Pancreas (tissue), 10 donors: ENCODE data around the gene CCL26. TPM values are rescaled to one million over a fixed set of nuclear protein-coding genes. Genes with fewer than 3 reads are reported as not detected.
A peak's percentile ranks its signal among the peaks of the same experiment; 100 is the strongest.

ENCODE experiments used
- ATAC-seq, 4 donors: fragments of 200-7000 bp; cut with Tn5 transposase; one replicate each; pipeline versions ENCODE4 v1.8.0 to v1.9.1; 2020; ENCODE audit warnings: mild to moderate bottlenecking in 4 of 4, moderate library complexity in 4 of 4
- DNase-seq, 6 donors: peaks; one replicate each; pipeline ENCODE4 v3.0.0-alpha.2; 2020
- FAIRE-seq: peaks from 2 replicates; lab custom pipeline; 2012; peaks lifted over from hg19 to GRCh38; lab: Jason Lieb, UNC
- H3K27ac ChIP-seq, 4 donors: fragments of 200-600 bp; sonication (generic); 1 replicate in 3 of 4; 2 replicates in 1 of 4; pipeline versions ENCODE4 v1.5.0 to v1.8.0; 2020
- H3K27me3 ChIP-seq, 4 donors: fragments of 200-600 bp; one replicate each; pipeline ENCODE4 v1.8.0; 2021
- H3K36me3 ChIP-seq, 3 donors: fragments of 200-600 bp; sonication (generic) in 1 of 3; one replicate each; pipeline versions ENCODE4 v1.5.0 to v1.8.0; 2020 to 2021
- H3K4me1 ChIP-seq, 3 donors: fragments of 200-600 bp; one replicate each; pipeline ENCODE4 v1.8.0; 2021
- H3K4me3 ChIP-seq, 4 donors: fragments of 200-600 bp; sonication (generic) in 2 of 4; one replicate each; pipeline versions ENCODE4 v1.5.0 to v1.8.0; 2020 to 2021
- H3K9me3 ChIP-seq, 4 donors: fragments of 200-600 bp; one replicate each; pipeline ENCODE4 v1.8.0; 2021
- WGBS, 2 donors: extraction: QIAGEN DNeasy Blood & Tissue Kit; methylation state at CpG; one replicate each; pipeline ENCODE4 v1.1.7; 2013; 5-methylcytosine and 5-hydroxymethylcytosine counted together
- intact Hi-C, 3 donors: fragments of 100-400 bp; cut with DNase I; formaldehyde crosslinking; loops; one replicate each; pipeline versions ENCODE4 v1.11.1 to v1.14.2; 2022
- polyA plus RNA-seq, 2 donors: library from polyadenylated mRNA; stranded (reverse); fragments of 200-250 nt; gene quantifications; one replicate each; pipeline ENCODE4 v1.2.3, GENCODE V29; 2013
- total RNA-seq, 6 donors: library from RNA; stranded (reverse); fragmentation: NEBNext Ultra II Directional in 4 of 6; extraction: Animal tissue kit (Norgen Biotek cat#: 25700) in 4 of 6; gene quantifications; one replicate each; pipeline versions ENCODE4 v1.2.1 to v1.2.4, GENCODE V29; 2021 to 2023
- TF ChIP-seq, protein P1 (sequence below), 4 donors: fragments of 200-600 bp; sonication (generic) in 3 of 4; IDR thresholded peaks; one replicate each; pipeline versions ENCODE4 v1.5.0 to v1.8.0; 2021; ENCODE audit warnings: antibody characterized with exemption in 4 of 4
- donor health status: healthy with polysubstance abuse.
- donor health status: DM: no; HTN: no; CAD: no; lungs with moderate emphysema.
- donor health status: DM: no; HTN: no; CAD: no.
- donor health status: control.
- donor health status: control.
- donor health status: Bipolar disorder and iron deficiency.
- donor health status: DM: yes; HTN: yes; CAD: no.
- donor health status: DM: no; HTN: no; CAD: no.
- donor health status: DM: no; HTN: no; CAD: no.
- donor health status: DM: yes; HTN: yes; CAD: no.

Gene CCL26
- total and polyA plus RNA-seq, 8 donors = 0.47 to 0.53 TPM; not detected in 6

DNA sequence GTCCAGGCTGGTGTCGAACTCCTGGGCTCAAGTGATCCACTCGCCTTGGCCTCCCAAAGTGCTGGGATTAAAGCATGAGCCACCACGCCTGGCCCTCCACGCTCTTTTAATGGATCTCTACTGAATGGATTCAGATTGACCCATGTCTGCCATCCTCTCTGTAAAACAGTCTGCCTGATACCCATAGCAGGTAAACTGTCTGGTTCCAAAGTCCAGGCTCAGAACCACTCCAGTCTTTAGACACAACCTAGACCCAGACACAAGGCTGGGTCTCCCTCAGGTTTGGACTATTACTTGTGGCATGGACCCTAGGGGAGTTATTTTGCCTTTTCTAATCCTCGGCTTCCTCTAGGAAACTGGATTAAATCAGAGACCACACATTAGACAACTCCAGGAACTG lies 52.4 kb downstream of the CCL26 start:
- ATAC-seq (no peak), FAIRE-seq (no peak), DNase-seq (peak in 1 of 6 donors; percentile 3)
- H3K36me3 ChIP-seq = no peaks in the 10 kb centered on the region
- H3K4me3 ChIP-seq = no peak overlapping the region
- 94% methylated on average over 5 of the region's 5 CpGs for WGBS, 2 donors
- intact Hi-C loops = no loop called here
- H3K27me3 ChIP-seq = no peaks in the 10 kb centered on the region
- TF ChIP-seq, protein P1, sequence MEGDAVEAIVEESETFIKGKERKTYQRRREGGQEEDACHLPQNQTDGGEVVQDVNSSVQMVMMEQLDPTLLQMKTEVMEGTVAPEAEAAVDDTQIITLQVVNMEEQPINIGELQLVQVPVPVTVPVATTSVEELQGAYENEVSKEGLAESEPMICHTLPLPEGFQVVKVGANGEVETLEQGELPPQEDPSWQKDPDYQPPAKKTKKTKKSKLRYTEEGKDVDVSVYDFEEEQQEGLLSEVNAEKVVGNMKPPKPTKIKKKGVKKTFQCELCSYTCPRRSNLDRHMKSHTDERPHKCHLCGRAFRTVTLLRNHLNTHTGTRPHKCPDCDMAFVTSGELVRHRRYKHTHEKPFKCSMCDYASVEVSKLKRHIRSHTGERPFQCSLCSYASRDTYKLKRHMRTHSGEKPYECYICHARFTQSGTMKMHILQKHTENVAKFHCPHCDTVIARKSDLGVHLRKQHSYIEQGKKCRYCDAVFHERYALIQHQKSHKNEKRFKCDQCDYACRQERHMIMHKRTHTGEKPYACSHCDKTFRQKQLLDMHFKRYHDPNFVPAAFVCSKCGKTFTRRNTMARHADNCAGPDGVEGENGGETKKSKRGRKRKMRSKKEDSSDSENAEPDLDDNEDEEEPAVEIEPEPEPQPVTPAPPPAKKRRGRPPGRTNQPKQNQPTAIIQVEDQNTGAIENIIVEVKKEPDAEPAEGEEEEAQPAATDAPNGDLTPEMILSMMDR (IDR thresholded peaks at IDR 0.05) = no peak
- H3K4me1 ChIP-seq = no peaks in the 10 kb centered on the region
- H3K9me3 ChIP-seq = no peaks in the 10 kb centered on the region
- H3K27ac ChIP-seq = no peak overlapping the region

Other genes with a start within 250 kb of the CCL26 start
- 10 to 100 TPM in 1 of 6 donors, 1 to 10 TPM in 5; 4.9 to 14.8 (median 5.9) TPM for gene HIP1, start 33.3 kb downstream of the CCL26 start, total RNA-seq
- 1 to 10 TPM; 3.6 to 3.9 TPM for gene HIP1, start 33.3 kb downstream of the CCL26 start, polyA plus RNA-seq
- gene CCL24, start 41.6 kb upstream of the CCL26 start, total RNA-seq = under 1 TPM in 1 of 6 donors, not detected in 5; 0.37 TPM
- gene CCL24, start 41.6 kb upstream of the CCL26 start, polyA plus RNA-seq = not detected
- 10 to 100 TPM; 21.6 to 32.0 (median 25.1) TPM for gene RHBDD2, start 106.8 kb upstream of the CCL26 start, total RNA-seq
- gene RHBDD2, start 106.8 kb upstream of the CCL26 start, polyA plus RNA-seq = 100 to 1,000 TPM in 1 of 2 donors, 10 to 100 TPM in 1; 64.5 to 106 TPM
- 10 to 100 TPM; 29.7 to 71.6 (median 41.7) TPM for gene POR, start 142.9 kb upstream of the CCL26 start, total RNA-seq
- gene POR, start 142.9 kb upstream of the CCL26 start, polyA plus RNA-seq = 10 to 100 TPM; 84.2 to 99.0 TPM
- gene TMEM120A, start 222.4 kb upstream of the CCL26 start, total RNA-seq = 10 to 100 TPM; 29.5 to 38.7 (median 33.6) TPM
- gene TMEM120A, start 222.4 kb upstream of the CCL26 start, polyA plus RNA-seq = 10 to 100 TPM; 71.8 to 72.0 TPM